ENCODE data around the gene SETDB2. TPM values are rescaled to one million over a fixed set of nuclear protein-coding genes. Genes with fewer than 3 reads are reported as not detected.

The SETDB2 gene
- total and polyA plus RNA-seq, 2 of the 13 experiments (the other 11 are each of a cell fraction or from before 2014, with no cell fraction given): 8.1 to 8.7 TPM

DNA sequence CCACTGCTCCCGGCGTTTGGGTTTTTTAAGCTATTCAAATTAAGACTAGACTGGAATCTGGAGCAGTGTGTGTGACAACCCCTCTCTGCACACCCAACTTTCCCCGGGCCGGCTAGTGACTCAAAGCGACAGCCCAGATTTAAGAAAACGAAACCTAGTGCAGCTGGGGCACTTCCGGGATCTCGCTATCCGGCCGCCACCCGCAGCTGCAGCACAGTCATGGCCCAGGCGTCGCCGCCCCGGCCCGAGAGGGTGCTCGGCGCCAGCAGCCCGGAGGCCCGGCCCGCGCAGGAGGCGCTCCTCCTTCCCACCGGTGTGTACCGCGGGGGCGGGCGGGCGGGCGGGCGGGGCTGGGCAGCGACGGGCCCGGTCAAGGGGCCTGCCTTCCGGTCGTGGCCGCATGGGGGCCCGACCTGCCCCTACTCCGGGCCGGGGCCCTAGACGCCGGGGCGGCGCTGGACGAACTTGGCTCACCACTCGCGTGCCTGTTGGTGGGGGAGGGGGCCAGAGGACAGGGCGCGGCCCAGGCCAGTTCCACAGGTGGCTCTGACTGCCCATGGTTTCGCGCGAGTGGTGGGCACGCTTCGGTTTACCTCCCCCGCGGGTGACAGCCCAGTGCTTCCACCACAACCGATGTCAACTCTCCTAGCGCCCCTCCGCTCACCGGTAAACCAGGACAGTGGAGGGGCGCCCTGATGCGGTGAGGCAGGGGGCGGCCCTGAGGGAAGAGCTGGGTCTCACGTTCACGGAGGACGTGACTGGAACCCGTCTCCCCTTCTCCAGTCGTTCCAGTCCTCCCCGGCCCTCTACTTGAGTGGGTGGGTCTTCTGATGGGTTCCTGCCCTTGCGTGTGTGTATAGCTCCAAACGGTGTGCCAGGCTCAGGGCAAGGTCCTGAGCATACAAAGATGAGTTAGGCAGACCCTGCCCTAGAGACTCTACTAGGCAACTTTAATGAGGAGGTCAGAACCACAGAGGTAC is 52.0 kb downstream of the SETDB2 start, which contains the start of gene PHF11 (continued):
- TF ChIP-seq, protein P1, sequence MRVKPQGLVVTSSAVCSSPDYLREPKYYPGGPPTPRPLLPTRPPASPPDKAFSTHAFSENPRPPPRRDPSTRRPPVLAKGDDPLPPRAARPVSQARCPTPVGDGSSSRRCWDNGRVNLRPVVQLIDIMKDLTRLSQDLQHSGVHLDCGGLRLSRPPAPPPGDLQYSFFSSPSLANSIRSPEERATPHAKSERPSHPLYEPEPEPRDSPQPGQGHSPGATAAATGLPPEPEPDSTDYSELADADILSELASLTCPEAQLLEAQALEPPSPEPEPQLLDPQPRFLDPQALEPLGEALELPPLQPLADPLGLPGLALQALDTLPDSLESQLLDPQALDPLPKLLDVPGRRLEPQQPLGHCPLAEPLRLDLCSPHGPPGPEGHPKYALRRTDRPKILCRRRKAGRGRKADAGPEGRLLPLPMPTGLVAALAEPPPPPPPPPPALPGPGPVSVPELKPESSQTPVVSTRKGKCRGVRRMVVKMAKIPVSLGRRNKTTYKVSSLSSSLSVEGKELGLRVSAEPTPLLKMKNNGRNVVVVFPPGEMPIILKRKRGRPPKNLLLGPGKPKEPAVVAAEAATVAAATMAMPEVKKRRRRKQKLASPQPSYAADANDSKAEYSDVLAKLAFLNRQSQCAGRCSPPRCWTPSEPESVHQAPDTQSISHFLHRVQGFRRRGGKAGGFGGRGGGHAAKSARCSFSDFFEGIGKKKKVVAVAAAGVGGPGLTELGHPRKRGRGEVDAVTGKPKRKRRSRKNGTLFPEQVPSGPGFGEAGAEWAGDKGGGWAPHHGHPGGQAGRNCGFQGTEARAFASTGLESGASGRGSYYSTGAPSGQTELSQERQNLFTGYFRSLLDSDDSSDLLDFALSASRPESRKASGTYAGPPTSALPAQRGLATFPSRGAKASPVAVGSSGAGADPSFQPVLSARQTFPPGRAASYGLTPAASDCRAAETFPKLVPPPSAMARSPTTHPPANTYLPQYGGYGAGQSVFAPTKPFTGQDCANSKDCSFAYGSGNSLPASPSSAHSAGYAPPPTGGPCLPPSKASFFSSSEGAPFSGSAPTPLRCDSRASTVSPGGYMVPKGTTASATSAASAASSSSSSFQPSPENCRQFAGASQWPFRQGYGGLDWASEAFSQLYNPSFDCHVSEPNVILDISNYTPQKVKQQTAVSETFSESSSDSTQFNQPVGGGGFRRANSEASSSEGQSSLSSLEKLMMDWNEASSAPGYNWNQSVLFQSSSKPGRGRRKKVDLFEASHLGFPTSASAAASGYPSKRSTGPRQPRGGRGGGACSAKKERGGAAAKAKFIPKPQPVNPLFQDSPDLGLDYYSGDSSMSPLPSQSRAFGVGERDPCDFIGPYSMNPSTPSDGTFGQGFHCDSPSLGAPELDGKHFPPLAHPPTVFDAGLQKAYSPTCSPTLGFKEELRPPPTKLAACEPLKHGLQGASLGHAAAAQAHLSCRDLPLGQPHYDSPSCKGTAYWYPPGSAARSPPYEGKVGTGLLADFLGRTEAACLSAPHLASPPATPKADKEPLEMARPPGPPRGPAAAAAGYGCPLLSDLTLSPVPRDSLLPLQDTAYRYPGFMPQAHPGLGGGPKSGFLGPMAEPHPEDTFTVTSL (CRISPR knock-in tag; IDR thresholded peaks at IDR 0.05; ENCODE audit: borderline replicate concordance): no peak
- TF ChIP-seq MXD1 (CRISPR knock-in tag; IDR thresholded peaks at IDR 0.05): peak; percentile 62; the same call in 1 of the 2 replicates
- TF ChIP-seq RBFOX2 (IDR thresholded peaks at IDR 0.05; ENCODE audit: low read depth, low read length): peak; percentile 77
- TF ChIP-seq ZKSCAN1 (IDR thresholded peaks at IDR 0.05; ENCODE audit: low read length): no peak
- TF ChIP-seq ZNF556 (CRISPR knock-in tag; IDR thresholded peaks at IDR 0.05; ENCODE audit: borderline replicate concordance): no peak
- TF ChIP-seq HNF4G (IDR thresholded peaks at IDR 0.05; ENCODE audit: borderline replicate concordance, low read depth, low read length): no peak
- 0 out of 2 replicates have a peak, but pooled peaks have one; percentile 24 for TF ChIP-seq HNF4G (CRISPR knock-in tag; IDR thresholded peaks at IDR 0.05; ENCODE audit: borderline replicate concordance, low read depth)
- no peak for TF ChIP-seq ZSCAN29 (CRISPR knock-in tag; conservative IDR thresholded peaks at IDR 0.05)
- TF ChIP-seq ZNF770 (CRISPR knock-in tag; IDR thresholded peaks at IDR 0.05): peak; percentile 14; the same call in 1 of the 2 replicates
- no peak; the same call in 1 of the 2 replicates for TF ChIP-seq ZNF564 (CRISPR knock-in tag; IDR thresholded peaks at IDR 0.05)
- no peak for TF ChIP-seq ZNF530 (CRISPR knock-in tag; IDR thresholded peaks at IDR 0.05; ENCODE audit: low read depth)
- TF ChIP-seq, protein P2, sequence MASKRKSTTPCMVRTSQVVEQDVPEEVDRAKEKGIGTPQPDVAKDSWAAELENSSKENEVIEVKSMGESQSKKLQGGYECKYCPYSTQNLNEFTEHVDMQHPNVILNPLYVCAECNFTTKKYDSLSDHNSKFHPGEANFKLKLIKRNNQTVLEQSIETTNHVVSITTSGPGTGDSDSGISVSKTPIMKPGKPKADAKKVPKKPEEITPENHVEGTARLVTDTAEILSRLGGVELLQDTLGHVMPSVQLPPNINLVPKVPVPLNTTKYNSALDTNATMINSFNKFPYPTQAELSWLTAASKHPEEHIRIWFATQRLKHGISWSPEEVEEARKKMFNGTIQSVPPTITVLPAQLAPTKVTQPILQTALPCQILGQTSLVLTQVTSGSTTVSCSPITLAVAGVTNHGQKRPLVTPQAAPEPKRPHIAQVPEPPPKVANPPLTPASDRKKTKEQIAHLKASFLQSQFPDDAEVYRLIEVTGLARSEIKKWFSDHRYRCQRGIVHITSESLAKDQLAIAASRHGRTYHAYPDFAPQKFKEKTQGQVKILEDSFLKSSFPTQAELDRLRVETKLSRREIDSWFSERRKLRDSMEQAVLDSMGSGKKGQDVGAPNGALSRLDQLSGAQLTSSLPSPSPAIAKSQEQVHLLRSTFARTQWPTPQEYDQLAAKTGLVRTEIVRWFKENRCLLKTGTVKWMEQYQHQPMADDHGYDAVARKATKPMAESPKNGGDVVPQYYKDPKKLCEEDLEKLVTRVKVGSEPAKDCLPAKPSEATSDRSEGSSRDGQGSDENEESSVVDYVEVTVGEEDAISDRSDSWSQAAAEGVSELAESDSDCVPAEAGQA (IDR thresholded peaks at IDR 0.05; ENCODE audit: low read depth): no peak
- TF ChIP-seq, protein P2 (CRISPR knock-in tag; IDR thresholded peaks at IDR 0.05; ENCODE audit: borderline replicate concordance): no peak
